Thymus (tissue), 11 donors: Measurements from ENCODE around the gene CELA1. TPM values are rescaled to one million over a fixed set of nuclear protein-coding genes. Genes with fewer than 3 reads are reported as not detected.

Experiments used
- DNase-seq, 9 donors: peaks; one replicate each; pipeline ENCODE4 v3.0.0-alpha.2; 2013; ENCODE audit warnings: low spot score in 9 of 9, low read depth in 6 of 9, missing footprints in 1 of 9
- H3K27ac ChIP-seq, 2 donors: one replicate each; pipeline ENCODE4 v1.5.1; 2013; ENCODE audit warnings: control low read depth in 1 of 2, low read depth in 1 of 2, low read length in 1 of 2, mild to moderate bottlenecking in 1 of 2, moderate library complexity in 1 of 2
- H3K27me3 ChIP-seq, 2 donors: one replicate each; pipeline ENCODE4 v1.5.1; 2013; ENCODE audit warnings: low read length in 1 of 2; ENCODE audit not compliant: control insufficient read depth in 2 of 2, insufficient read depth in 1 of 2
- H3K36me3 ChIP-seq, 2 donors: one replicate each; pipeline ENCODE4 v1.5.1; 2013; ENCODE audit warnings: low read length in 1 of 2, mild to moderate bottlenecking in 1 of 2, moderate library complexity in 1 of 2; ENCODE audit not compliant: control insufficient read depth in 2 of 2, insufficient read depth in 2 of 2
- H3K4me1 ChIP-seq, 2 donors: one replicate each; pipeline ENCODE4 v1.5.1; 2013; ENCODE audit warnings: low read length in 2 of 2; ENCODE audit not compliant: control insufficient read depth in 2 of 2, insufficient read depth in 2 of 2
- H3K4me3 ChIP-seq, 2 donors: one replicate each; pipeline ENCODE4 v1.5.1; 2013; ENCODE audit warnings: low read length in 2 of 2, control low read depth in 1 of 2, mild to moderate bottlenecking in 1 of 2
- H3K9me3 ChIP-seq, 2 donors: one replicate each; pipeline ENCODE4 v1.5.1; 2013; ENCODE audit warnings: low read length in 1 of 2, mild to moderate bottlenecking in 1 of 2; ENCODE audit not compliant: control insufficient read depth in 2 of 2, insufficient read depth in 1 of 2
- WGBS: extraction: QIAGEN DNeasy Blood & Tissue Kit; methylation state at CpG from one replicate; pipeline ENCODE4 v1.1.7; 2013; 5-methylcytosine and 5-hydroxymethylcytosine counted together
- polyA plus RNA-seq: library from polyadenylated mRNA; stranded (reverse); fragments of 200-250 nt; gene quantifications from one replicate; pipeline ENCODE4 v1.2.3, GENCODE V29; 2013
- total RNA-seq: library from RNA; stranded (reverse); fragments of 120-200 nt; gene quantifications from one replicate; pipeline ENCODE4 v1.2.4, GENCODE V29; 2013
- donor health status: healthy.

The CELA1 gene
- total and polyA plus RNA-seq, 2 donors: 0.09 to 0.71 TPM

DNA sequence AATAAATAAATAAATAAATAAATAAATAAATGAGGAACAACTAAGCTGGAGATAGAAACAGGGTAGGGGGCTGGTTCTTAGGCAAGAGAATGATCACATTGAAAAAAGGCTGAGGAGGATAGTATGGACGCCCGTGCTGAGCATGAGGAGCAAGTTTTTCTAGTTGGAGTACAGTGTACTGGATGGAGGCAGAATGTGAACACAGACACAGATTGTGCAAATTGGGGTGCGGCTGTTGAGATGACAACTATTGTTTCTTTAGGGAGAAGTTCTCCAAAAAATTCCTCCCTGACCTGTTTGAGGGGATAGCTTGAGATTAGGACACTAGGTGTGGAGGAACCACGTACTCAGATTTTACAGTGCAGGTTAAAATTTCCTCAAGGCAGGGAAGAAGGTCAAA lies 21.5 kb downstream of the CELA1 start:
- H3K4me1 ChIP-seq: peaks cover 56 to 89% of the 10 kb centered on the region in 2 donors

DNA sequence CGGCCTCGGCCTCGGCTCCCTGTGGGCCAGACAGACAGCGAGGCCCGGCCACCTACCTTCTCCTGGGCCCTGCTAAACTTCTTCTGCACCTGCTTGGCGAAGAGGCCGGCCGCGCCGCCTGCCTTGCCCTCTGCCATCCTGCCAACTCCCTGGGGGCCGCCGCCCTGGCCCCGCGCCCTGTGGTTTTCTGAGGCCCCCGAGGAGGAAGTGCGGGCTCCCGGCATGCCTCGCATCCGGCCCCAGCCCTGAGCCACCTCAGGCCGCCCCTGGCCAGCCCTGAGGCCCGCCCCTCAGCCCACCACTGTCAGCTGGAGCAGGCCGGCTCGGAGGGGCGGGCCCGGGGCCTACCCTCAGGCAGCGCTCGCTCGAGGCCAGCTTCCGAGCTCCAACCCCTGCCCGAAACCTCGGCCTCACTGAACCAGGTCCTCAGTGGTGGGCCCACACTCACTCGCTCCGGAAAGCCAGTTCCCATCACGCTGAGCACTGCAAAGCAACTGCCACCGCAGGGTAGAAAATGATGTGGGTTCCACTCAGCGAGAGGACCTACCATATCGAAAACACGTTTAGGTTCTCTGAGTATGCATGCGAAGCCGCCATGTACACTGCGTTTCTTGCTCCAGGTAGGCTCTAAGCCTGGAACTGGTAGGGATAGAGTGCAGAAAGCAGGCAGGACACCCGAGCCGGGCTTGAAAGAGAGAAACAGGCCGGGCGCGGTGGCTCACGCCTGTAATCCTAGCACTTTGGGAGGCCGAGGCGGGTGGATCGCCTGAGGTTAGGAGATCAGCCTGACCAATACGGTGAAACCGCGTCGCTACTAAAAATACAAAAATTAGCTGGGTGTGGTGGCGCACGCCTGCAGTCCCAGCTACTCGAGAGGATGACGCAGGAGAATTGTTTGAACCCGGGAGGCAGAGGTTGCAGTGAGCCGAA lies 22.2 kb downstream of the CELA1 start, which contains the start of gene BIN2:
BIN2 (minus strand) TSS at position 209 of the 930 bp plus-strand sequence; CDS start at position 137, 72 bp downstream.
- Histone ChIP-seq H3K27me3 (no peaks in the 10 kb centered on the region), H3K9me3 (no peaks in the 10 kb centered on the region), H3K4me1 (peaks cover 51 to 88% of the 10 kb centered on the region in 2 donors), H3K27ac (peak within 1 kb of the TSS; percentile 96 to 98), H3K4me3 (peak within 1 kb of the TSS; percentile 86 to 95), H3K36me3 (no peaks in the 10 kb centered on the region)
- DNase-seq: peak in 5 of 9 donors; percentile 48 to 83 (median 64)
- WGBS: 49% methylated on average over 60 of the region's 60 CpGs

More for the DNA sequence above, 21.5 kb downstream of the CELA1 start:
- Histone ChIP-seq H3K27me3 (no peaks in the 10 kb centered on the region), H3K27ac (no peak overlapping the region), H3K4me3 (no peak overlapping the region), H3K36me3 (no peaks in the 10 kb centered on the region), H3K9me3 (no peaks in the 10 kb centered on the region)
- no peak for DNase-seq
- WGBS: 97% methylated on average over 4 of the region's 4 CpGs

DNA sequence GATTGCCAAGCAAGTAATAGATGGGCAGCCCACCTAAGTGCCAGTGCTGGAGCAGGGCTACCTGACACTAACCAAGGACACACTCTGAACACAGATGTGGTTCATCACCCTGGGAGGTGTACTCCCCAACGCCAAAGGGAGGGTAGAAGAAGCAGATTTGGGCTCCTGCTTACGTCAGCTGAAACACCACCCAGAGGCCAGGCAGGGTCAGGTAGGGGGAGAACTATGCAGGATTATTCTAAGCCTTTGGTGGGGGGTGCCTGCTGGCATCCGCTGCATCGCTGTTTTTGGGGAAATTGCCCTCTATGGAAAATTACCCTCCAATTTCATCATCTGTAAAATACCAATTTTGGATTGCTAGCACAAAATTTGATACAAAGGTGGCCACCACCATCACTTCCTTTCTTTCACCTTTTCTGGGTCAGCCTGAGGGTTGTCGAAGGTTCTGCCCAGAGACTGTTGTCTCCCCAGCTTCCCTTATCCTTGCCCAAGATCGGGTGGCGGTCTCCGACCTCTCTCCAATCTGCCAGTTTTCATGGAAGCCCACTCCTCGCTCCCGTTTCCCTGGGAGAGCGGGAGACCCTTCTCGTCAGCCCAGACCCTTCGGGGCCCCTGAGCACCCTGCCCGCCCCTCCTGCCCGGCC lies 23.0 kb downstream of the CELA1 start:
- H3K4me3 ChIP-seq: peak overlapping the region; percentile 86 to 95
- H3K27me3 ChIP-seq: no peaks in the 10 kb centered on the region
- no peaks in the 10 kb centered on the region for H3K9me3 ChIP-seq
- H3K27ac ChIP-seq: peak overlapping the region; percentile 96 to 98
- H3K4me1 ChIP-seq: peaks cover 53 to 88% of the 10 kb centered on the region in 2 donors
- DNase-seq: peak in 5 of 9 donors; percentile 30 to 72 (median 47)
- no peaks in the 10 kb centered on the region for H3K36me3 ChIP-seq
- WGBS: 6% methylated on average over 15 of the region's 15 CpGs

DNA sequence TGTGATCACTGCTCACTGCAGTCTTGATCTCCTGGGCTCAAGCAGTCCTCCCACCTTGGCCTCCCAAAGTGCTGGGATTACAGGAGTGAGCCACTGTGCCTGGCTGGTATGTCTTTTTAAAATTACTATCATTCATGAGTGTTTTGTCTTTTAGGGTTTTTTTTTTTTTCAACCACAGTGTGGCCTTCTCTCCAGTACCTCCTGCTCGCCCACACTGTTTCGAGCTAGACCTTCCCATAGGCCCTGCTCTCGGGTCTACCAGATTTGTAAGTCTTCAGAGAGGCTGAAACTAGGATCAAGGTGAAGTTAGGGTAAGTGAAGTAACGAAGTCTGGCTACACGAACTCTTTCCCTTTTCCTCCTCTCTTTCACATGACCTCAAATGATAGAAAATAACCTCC lies 24.0 kb downstream of the CELA1 start:
- Histone ChIP-seq H3K36me3 (peaks cover 4 to 5% of the 10 kb centered on the region in 2 donors), H3K4me3 (peak overlapping the region; percentile 86 to 95), H3K4me1 (peaks cover 52 to 83% of the 10 kb centered on the region in 2 donors), H3K27ac (peak overlapping the region; percentile 96 to 98), H3K27me3 (no peaks in the 10 kb centered on the region), H3K9me3 (no peaks in the 10 kb centered on the region)
- 11% methylated on average over 5 of the region's 5 CpGs for WGBS
- peak in 1 of 9 donors; percentile 40 for DNase-seq

DNA sequence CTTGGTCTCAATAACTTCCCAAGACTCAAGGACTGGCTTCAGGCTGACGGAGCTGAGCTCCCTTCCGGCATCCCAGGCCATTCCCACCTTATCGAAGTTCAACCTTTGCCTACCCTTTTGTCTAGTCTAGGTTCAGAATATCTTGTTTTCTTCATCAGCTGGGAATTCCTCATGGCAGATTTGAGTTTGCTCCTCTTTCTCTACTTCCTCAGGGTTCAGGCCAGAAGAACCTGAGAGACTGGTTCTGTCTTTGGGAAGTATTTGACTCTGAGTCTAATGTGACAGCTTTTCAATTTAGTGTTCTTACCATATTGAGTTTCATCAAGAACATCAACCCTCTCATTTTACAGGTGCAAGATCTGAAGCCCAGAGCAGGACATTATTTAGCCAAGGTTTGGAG lies 24.6 kb downstream of the CELA1 start:
- Histone ChIP-seq H3K36me3 (peaks cover 4 to 5% of the 10 kb centered on the region in 2 donors), H3K27me3 (no peaks in the 10 kb centered on the region), H3K9me3 (no peaks in the 10 kb centered on the region), H3K4me1 (peaks cover 46 to 78% of the 10 kb centered on the region in 2 donors), H3K4me3 (peak overlapping the region; percentile 86 to 95), H3K27ac (peak overlapping the region; percentile 96 to 98)
- 86% methylated on average over 3 of the region's 3 CpGs for WGBS
- peak in 1 of 9 donors; percentile 41 for DNase-seq

DNA sequence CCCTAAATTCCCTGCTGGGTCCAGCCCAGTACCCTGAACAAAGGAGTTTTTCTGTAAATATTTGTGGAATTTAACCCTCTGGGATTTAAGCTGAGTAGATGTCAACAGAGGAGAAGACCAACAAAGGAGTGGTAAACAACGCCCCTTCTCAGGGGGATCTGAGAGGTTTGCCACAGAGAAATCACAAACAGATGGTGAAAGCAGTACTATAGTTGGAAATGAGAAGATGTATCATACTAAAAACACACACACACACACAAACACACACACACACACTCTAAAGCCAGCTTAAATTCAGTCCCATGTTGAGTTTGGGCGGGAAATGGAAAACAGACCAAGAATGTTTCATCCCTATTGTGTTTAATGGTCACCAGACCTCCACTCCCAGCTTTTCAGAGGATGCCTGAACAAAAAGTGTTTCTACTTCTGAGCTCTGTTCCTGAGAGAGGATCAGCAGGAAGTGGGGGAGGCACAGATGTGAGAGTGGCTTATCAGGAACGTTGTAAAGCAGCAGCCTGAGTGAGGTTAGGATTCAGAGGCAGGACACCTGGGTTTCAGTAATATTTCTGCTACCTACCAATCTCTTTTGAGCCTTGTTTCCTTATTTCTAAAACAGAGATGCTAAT lies 25.7 kb downstream of the CELA1 start:
- 12% methylated on average over 3 of the region's 3 CpGs for WGBS
- no peaks in the 10 kb centered on the region for H3K27me3 ChIP-seq
- DNase-seq: peak in 4 of 9 donors; percentile 35 to 77 (median 46)
- H3K4me1 ChIP-seq: peaks cover 39 to 67% of the 10 kb centered on the region in 2 donors
- no peaks in the 10 kb centered on the region for H3K9me3 ChIP-seq
- peaks cover 4 to 7% of the 10 kb centered on the region in 2 donors for H3K36me3 ChIP-seq
- H3K4me3 ChIP-seq: peak overlapping the region; percentile 31 to 34
- peak overlapping the region; percentile 87 to 96 for H3K27ac ChIP-seq

DNA sequence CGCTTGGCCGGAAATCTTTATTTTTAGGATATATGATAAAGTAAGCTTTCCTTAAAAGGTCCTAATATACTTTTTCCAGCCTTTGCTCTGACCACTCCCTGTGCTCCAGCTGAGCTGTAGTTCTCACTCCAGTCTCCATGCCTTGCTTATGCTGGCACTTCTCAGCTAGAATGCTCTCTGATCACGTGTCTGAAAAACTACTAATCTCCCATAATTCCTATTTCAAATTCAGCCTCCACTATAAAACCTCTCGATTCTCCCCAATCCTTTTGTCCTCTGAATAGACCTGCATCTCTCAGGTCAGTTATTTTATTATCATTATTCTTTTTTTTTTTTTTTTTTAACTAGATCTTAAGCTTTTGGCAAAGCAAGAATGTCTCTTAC lies 26.2 kb downstream of the CELA1 start:
- Histone ChIP-seq H3K9me3 (no peaks in the 10 kb centered on the region), H3K36me3 (peaks cover 4 to 9% of the 10 kb centered on the region in 2 donors), H3K4me3 (peak overlapping the region in 1 of 2 donors; percentile 34), H3K27ac (peak overlapping the region; percentile 5 to 96), H3K27me3 (no peaks in the 10 kb centered on the region), H3K4me1 (peaks cover 39 to 66% of the 10 kb centered on the region in 2 donors)
- DNase-seq: no peak
- WGBS: 89% methylated on average over 4 of the region's 4 CpGs

DNA sequence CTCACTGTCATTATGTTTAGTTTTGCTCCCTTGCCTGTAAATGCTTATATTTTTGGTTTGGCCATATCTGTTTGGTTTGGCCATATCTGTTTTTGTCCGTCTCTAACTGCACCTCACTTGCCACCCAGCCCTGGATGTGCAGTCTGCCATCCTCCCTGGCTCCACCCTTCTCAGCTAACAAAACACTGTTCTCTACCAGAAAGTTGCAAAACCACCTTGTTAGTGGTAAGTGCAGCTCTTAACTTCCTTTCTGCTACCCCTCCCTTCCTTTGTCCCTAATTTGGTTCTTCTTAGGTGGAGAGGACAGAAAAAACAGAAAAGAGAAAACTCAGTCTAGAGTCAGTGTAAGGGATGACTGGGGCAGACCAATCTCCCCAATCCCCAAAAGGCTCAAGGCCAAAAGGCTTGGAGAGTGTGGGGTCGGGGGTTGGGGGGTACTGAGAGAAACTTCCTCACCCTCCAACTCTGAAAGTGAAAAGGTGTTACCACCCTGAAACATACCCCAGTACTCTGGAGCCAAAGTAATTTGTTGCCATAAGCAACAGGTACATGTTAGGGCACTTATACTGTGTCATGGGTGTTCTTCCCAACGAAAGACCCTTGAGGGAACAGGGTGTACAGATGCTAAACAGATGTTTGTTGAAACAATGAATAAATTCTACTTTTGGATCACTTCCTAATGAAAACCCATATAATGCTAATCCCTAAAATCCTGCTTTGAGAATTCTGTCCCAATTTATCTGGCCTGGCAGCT lies 27.5 kb downstream of the CELA1 start:
- Histone ChIP-seq H3K36me3 (peaks cover 8 to 9% of the 10 kb centered on the region in 2 donors), H3K4me3 (no peak overlapping the region), H3K9me3 (no peaks in the 10 kb centered on the region), H3K4me1 (peaks cover 35 to 55% of the 10 kb centered on the region in 2 donors), H3K27me3 (no peaks in the 10 kb centered on the region), H3K27ac (peak overlapping the region; percentile 84 to 93)
- DNase-seq: peak in 5 of 9 donors; percentile 42 to 86 (median 53)
- WGBS: 31% methylated on average over 3 of the region's 3 CpGs
